ES-I3 (cell line): Measurements from ENCODE around the gene PAM.
A peak's percentile ranks its signal among the peaks of the same experiment; 100 is the strongest.
"Not testable (repeated sequence)": the region's sequence is repeated elsewhere in the genome, so short reads cannot be mapped to it uniquely, and the experiment has no call there.

Source experiments
- H3K36me3 ChIP-seq: 2 replicates; pipeline ENCODE4 v1.6.1; 2013; ENCODE audit warnings: mild to moderate bottlenecking, low read length, control low read depth, moderate library complexity; ENCODE audit not compliant: insufficient read depth
- H3K4me1 ChIP-seq: 2 replicates; pipeline ENCODE4 v1.6.1; 2013; ENCODE audit warnings: mild to moderate bottlenecking, control low read depth, low read length; ENCODE audit not compliant: insufficient read depth
- H3K9ac ChIP-seq: 2 replicates; pipeline ENCODE4 v1.6.1; 2013; ENCODE audit warnings: low read depth, mild to moderate bottlenecking, low read length, moderate library complexity
- H3K9me3 ChIP-seq: 2 replicates; pipeline ENCODE4 v1.6.1; 2013; ENCODE audit warnings: mild to moderate bottlenecking, low read length, moderate library complexity; ENCODE audit not compliant: control insufficient read depth, insufficient read depth

The PAM gene

GRCh38 chr5:102737805-102738469 lies 17.2 kb upstream of the PAM start:
- no peaks in the 10 kb centered on the region for H3K4me1 ChIP-seq
- H3K36me3 ChIP-seq, result no peaks in the 10 kb centered on the region
- no peaks in the 10 kb centered on the region for H3K9me3 ChIP-seq
- H3K9ac ChIP-seq, result no peak overlapping the region

GRCh38 chr5:102740515-102740914 lies 14.6 kb upstream of the PAM start:
- Histone ChIP-seq H3K9me3 (no peaks in the 10 kb centered on the region), H3K36me3 (no peaks in the 10 kb centered on the region), H3K4me1 (no peaks in the 10 kb centered on the region), H3K9ac (no peak overlapping the region)

- Histone ChIP-seq H3K36me3 (no peaks in the 10 kb centered on the region), H3K9ac (no peak overlapping the region), H3K9me3 (no peaks in the 10 kb centered on the region), H3K4me1 (peaks cover 5% of the 10 kb centered on the region; the same call in 1 of the 2 replicates)
These were observed 12.9 kb upstream of the PAM start for GRCh38 chr5:102742215-102742614.

GRCh38 chr5:102743900-102744299 lies 11.2 kb upstream of the PAM start:
- Histone ChIP-seq H3K9ac (no peak overlapping the region), H3K4me1 (peaks cover 10% of the 10 kb centered on the region; the same call in 1 of the 2 replicates), H3K9me3 (no peaks in the 10 kb centered on the region), H3K36me3 (no peaks in the 10 kb centered on the region)

GRCh38 chr5:102747386-102748166 lies 7.5 kb upstream of the PAM start:
- Histone ChIP-seq H3K36me3 (no peaks in the 10 kb centered on the region), H3K4me1 (peaks cover 19% of the 10 kb centered on the region; the same call in 1 of the 2 replicates), H3K9me3 (no peaks in the 10 kb centered on the region), H3K9ac (no peak overlapping the region)

GRCh38 chr5:102749416-102750030 lies 5.6 kb upstream of the PAM start:
- no peaks in the 10 kb centered on the region for H3K9me3 ChIP-seq
- H3K9ac ChIP-seq, result no peak overlapping the region
- no peaks in the 10 kb centered on the region for H3K36me3 ChIP-seq
- H3K4me1 ChIP-seq, result peaks cover 19% of the 10 kb centered on the region; the same call in 1 of the 2 replicates

GRCh38 chr5:102750151-102750834 lies 4.8 kb upstream of the PAM start:
- Histone ChIP-seq H3K4me1 (peaks cover 19% of the 10 kb centered on the region; the same call in 1 of the 2 replicates), H3K36me3 (no peaks in the 10 kb centered on the region), H3K9ac (no peak overlapping the region), H3K9me3 (no peaks in the 10 kb centered on the region)

- H3K9me3 ChIP-seq, H3K9ac ChIP-seq, H3K36me3 ChIP-seq: not testable (repeated sequence)
- H3K4me1 ChIP-seq, result peaks cover 22% of the 10 kb centered on the region; the same call in 1 of the 2 replicates
These were observed 3.2 kb upstream of the PAM start for GRCh38 chr5:102751903-102752376.

- Histone ChIP-seq H3K9me3 (no peaks in the 10 kb centered on the region), H3K9ac (peak overlapping the region; percentile 69), H3K36me3 (no peaks in the 10 kb centered on the region), H3K4me1 (peaks cover 12% of the 10 kb centered on the region; the same call in 1 of the 2 replicates)
These were observed 977 bp upstream of the PAM start for GRCh38 chr5:102753889-102754766.

- H3K36me3 ChIP-seq, result no peaks in the 10 kb centered on the region
- no peaks in the 10 kb centered on the region for H3K9me3 ChIP-seq
- H3K4me1 ChIP-seq, result peaks cover 8% of the 10 kb centered on the region
- peak overlapping the region; percentile 69 for H3K9ac ChIP-seq
These were observed 724 bp downstream of the PAM start for GRCh38 chr5:102755686-102756371.

- H3K9ac ChIP-seq, result no peak overlapping the region
- H3K36me3 ChIP-seq, result no peaks in the 10 kb centered on the region
- peaks cover 28% of the 10 kb centered on the region for H3K4me1 ChIP-seq
- no peaks in the 10 kb centered on the region for H3K9me3 ChIP-seq
These were observed 3.5 kb downstream of the PAM start for GRCh38 chr5:102758576-102758975.

GRCh38 chr5:102759289-102759688 lies 4.2 kb downstream of the PAM start:
- no peaks in the 10 kb centered on the region for H3K36me3 ChIP-seq
- H3K9ac ChIP-seq, result no peak overlapping the region
- H3K9me3 ChIP-seq, result no peaks in the 10 kb centered on the region
- peaks cover 28% of the 10 kb centered on the region for H3K4me1 ChIP-seq

GRCh38 chr5:102759700-102760099 lies 4.6 kb downstream of the PAM start:
- Histone ChIP-seq H3K9ac (no peak overlapping the region), H3K9me3 (no peaks in the 10 kb centered on the region), H3K4me1 (peaks cover 28% of the 10 kb centered on the region), H3K36me3 (no peaks in the 10 kb centered on the region)
